Stomach smooth muscle (tissue), 2 donors: ENCODE measurements around the gene DAND5.

Source experiments
- H3K27ac ChIP-seq: one replicate; pipeline ENCODE4 v1.7.0; 2013; ENCODE audit warnings: mild to moderate bottlenecking, low read length, inconsistent platforms
- H3K27me3 ChIP-seq, 2 donors: one replicate each; pipeline ENCODE4 v1.7.0; 2013; ENCODE audit warnings: low read length in 2 of 2; ENCODE audit not compliant: insufficient read depth in 2 of 2, control insufficient read depth in 1 of 2
- H3K36me3 ChIP-seq, 2 donors: one replicate each; pipeline ENCODE4 v1.7.0; 2013; ENCODE audit warnings: low read length in 2 of 2; ENCODE audit not compliant: control insufficient read depth in 2 of 2, insufficient read depth in 2 of 2
- H3K4me1 ChIP-seq: one replicate; pipeline ENCODE4 v1.7.0; 2013; ENCODE audit warnings: low read length; ENCODE audit not compliant: control insufficient read depth, insufficient read depth
- H3K4me3 ChIP-seq, 2 donors: one replicate each; pipeline ENCODE4 v1.7.0; 2013; ENCODE audit warnings: low read length in 2 of 2
- H3K9ac ChIP-seq, 2 donors: one replicate each; pipeline ENCODE4 v1.7.0; 2013; ENCODE audit warnings: low read length in 2 of 2, mild to moderate bottlenecking in 1 of 2
- H3K9me3 ChIP-seq, 2 donors: one replicate each; pipeline ENCODE4 v1.7.0; 2013; ENCODE audit warnings: low read length in 2 of 2; ENCODE audit not compliant: control insufficient read depth in 2 of 2
- donor health status: healthy.
- donor health status: Pancreatic carcinoma.

Gene DAND5

DNA sequence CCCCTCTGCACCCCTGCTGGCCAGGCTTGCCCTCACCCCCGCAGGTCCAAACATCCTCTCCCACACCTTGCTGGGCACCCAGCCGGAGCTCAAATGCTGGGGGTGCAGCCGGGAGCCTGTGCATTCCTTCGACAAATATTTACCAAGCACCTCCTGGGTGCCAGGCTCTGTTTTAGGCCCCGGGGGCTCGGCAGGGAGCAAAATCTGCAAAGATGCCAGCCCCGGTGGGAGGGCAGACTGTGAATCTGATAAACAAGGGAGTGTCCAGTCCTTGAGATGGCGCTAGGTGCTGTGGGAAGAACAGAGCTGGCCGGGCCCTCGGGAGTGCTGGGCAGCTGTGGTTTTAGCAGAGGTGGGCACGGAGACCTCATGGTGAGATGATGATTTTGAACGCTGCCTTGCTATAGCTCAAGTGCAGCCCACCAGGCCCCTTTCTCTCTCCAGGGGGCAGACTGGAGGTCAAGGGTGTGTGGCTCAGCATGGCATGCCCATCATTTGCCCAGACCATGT is 36.5 kb downstream of the DAND5 start:
- no peaks in the 10 kb centered on the region for H3K27me3 ChIP-seq
- peaks cover 97% of the 10 kb centered on the region for H3K4me1 ChIP-seq
- peak overlapping the region in 1 of 2 donors; percentile 42 for H3K9ac ChIP-seq
- H3K27ac ChIP-seq, result peak overlapping the region; percentile 93
- no peaks in the 10 kb centered on the region for H3K9me3 ChIP-seq
- peaks cover 0 to 2% of the 10 kb centered on the region in 2 donors for H3K36me3 ChIP-seq
- H3K4me3 ChIP-seq, result peak overlapping the region; percentile 40

DNA sequence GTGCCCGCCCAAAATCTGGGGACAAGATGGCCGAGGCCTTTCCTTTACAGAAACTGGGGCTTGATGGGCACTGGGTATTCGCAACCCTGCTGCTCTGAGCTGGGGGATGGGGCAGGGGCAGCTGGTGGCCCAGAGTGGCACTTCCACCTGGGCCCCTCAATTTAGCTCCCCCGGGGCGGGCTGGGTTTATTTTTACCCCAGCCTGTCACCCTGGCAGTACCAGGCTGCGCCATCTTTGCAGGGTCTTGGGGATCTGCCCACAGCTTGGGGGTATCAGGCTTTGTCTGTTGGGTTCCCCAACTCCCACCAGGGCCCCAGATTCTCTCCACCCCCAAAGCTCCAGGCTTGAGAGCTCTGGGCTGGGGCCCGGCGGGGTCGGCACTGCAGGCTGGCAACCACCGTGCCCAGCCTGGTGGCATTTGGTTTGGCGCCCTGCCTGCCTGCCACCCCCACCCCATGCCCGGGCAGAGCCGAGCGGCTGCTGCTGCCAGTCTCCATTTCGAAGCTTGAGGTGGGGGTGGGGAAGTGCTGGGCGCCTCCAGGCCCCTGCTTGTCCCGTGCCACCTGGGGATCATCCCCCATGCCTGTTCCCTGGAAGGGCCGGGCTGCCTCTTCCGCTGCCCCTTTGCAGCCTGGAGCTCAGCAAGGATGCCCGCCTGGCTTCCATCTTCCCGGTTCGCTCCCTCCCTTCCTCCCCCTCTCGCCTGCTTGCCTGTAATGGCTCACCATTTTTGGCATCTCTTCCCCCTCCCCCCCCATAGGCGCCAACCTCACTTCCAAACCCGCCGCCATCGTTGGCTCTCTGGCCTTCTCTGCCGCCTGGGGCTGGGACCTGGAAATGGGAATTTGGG is 37.3 kb downstream of the DAND5 start:
- H3K4me3 ChIP-seq, result peak overlapping the region; percentile 49 to 62
- H3K27ac ChIP-seq, result peak overlapping the region; percentile 93
- peaks cover 0 to 2% of the 10 kb centered on the region in 2 donors for H3K36me3 ChIP-seq
- no peaks in the 10 kb centered on the region for H3K9me3 ChIP-seq
- H3K27me3 ChIP-seq, result no peaks in the 10 kb centered on the region
- H3K4me1 ChIP-seq, result peaks cover 95% of the 10 kb centered on the region
- peak overlapping the region; percentile 64 for H3K9ac ChIP-seq

DNA sequence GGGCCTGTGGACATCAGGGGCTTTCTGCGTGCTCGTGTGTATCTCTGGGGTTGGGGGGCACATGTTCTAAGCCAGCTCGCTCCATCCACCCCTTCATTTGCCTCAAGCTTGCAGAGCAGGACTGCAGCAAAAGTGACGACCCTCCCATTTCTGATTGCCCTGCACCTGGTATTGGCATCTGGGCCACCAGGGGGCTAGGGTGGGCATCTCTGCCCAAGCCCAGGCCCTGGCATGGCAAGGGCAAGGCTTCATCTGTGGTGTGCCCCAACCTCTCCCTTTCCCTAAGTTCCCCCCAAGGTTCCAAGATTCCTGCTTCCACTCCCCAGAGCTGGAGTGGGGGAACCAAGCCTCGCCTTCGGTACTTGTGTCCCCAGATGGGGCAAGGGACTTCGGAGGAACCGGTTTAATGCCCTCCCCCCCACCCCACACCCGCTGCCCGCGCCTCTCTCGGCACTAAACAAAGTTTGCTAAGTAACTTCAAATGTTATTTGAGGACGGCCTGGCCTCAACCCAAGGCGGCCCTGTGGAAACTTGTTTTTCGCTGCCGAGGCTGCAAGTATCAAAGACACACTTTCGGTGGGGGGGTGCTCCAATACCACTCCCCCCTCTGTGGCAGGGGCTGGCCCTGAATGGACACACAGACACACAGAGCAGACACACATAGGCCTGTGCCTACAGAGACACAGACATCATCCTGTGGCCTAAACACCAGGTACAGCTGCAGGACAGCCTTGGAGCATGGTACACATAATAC is 38.1 kb downstream of the DAND5 start:
- Histone ChIP-seq H3K36me3 (peaks cover 0 to 2% of the 10 kb centered on the region in 2 donors), H3K27me3 (no peaks in the 10 kb centered on the region), H3K4me1 (peaks cover 96% of the 10 kb centered on the region), H3K27ac (peak overlapping the region; percentile 93), H3K4me3 (peak overlapping the region; percentile 49 to 62), H3K9me3 (no peaks in the 10 kb centered on the region), H3K9ac (peak overlapping the region; percentile 64 to 66)

- H3K36me3 ChIP-seq, result peaks cover 0 to 2% of the 10 kb centered on the region in 2 donors
- H3K9me3 ChIP-seq, result no peaks in the 10 kb centered on the region
- H3K27me3 ChIP-seq, result no peaks in the 10 kb centered on the region
- H3K27ac ChIP-seq, result peak overlapping the region; percentile 90
- H3K4me3 ChIP-seq, result peak overlapping the region; percentile 13 to 40
- peaks cover 91% of the 10 kb centered on the region for H3K4me1 ChIP-seq
- no peak overlapping the region for H3K9ac ChIP-seq
Measured at GRCh38 chr19:13008926-13009787, 39.8 kb downstream of the DAND5 start.

- Histone ChIP-seq H3K9me3 (no peaks in the 10 kb centered on the region), H3K9ac (peak overlapping the region in 1 of 2 donors; percentile 28), H3K27me3 (no peaks in the 10 kb centered on the region), H3K27ac (peak overlapping the region; percentile 90), H3K4me1 (peaks cover 92% of the 10 kb centered on the region), H3K4me3 (peak overlapping the region in 1 of 2 donors; percentile 29), H3K36me3 (peaks cover 0 to 2% of the 10 kb centered on the region in 2 donors)
Measured at GRCh38 chr19:13010038-13010991, 40.9 kb downstream of the DAND5 start.

GRCh38 chr19:13010992-13011652 is 41.7 kb downstream of the DAND5 start:
- H3K27ac ChIP-seq, result peak overlapping the region; percentile 90
- peaks cover 92% of the 10 kb centered on the region for H3K4me1 ChIP-seq
- H3K27me3 ChIP-seq, result no peaks in the 10 kb centered on the region
- H3K4me3 ChIP-seq, result no peak overlapping the region
- no peaks in the 10 kb centered on the region for H3K9me3 ChIP-seq
- peaks cover 0 to 2% of the 10 kb centered on the region in 2 donors for H3K36me3 ChIP-seq
- H3K9ac ChIP-seq, result no peak overlapping the region

- no peaks in the 10 kb centered on the region for H3K9me3 ChIP-seq
- peak overlapping the region; percentile 90 for H3K27ac ChIP-seq
- peaks cover 90% of the 10 kb centered on the region for H3K4me1 ChIP-seq
- H3K9ac ChIP-seq, result no peak overlapping the region
- H3K4me3 ChIP-seq, result peak overlapping the region in 1 of 2 donors; percentile 3
- peaks cover 0 to 2% of the 10 kb centered on the region in 2 donors for H3K36me3 ChIP-seq
- no peaks in the 10 kb centered on the region for H3K27me3 ChIP-seq
Measured at GRCh38 chr19:13011653-13012389, 42.4 kb downstream of the DAND5 start.

DNA sequence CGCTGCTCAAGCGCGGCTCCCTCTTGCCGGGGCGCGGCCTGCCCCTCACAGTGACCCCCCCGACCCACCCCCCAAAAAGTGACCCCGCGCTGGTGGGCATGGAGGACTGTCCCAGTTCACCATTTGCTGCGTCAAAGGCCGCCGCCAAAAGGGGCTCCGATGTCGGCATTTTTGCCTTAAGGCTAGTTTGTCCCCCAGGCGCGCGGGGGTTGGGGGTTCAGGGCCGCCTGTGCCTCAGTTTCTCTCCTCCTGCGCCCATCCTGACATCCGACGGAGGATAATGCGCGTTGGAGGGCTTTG is 43.0 kb downstream of the DAND5 start:
- H3K27me3 ChIP-seq, result no peaks in the 10 kb centered on the region
- H3K4me1 ChIP-seq, result peaks cover 89% of the 10 kb centered on the region
- H3K27ac ChIP-seq, result no peak overlapping the region
- peak overlapping the region in 1 of 2 donors; percentile 55 for H3K4me3 ChIP-seq
- H3K36me3 ChIP-seq, result peaks cover 0 to 2% of the 10 kb centered on the region in 2 donors
- H3K9ac ChIP-seq, result no peak overlapping the region
- H3K9me3 ChIP-seq, result no peaks in the 10 kb centered on the region
